Keratinocyte (primary cell): ENCODE measurements around the gene TMEM45B. TPM values are rescaled to one million over a fixed set of nuclear protein-coding genes. Genes with fewer than 3 reads are reported as not detected.
A peak's percentile ranks its signal among the peaks of the same experiment; 100 is the strongest.
"Not testable (repeated sequence)": the region's sequence is repeated elsewhere in the genome, so short reads cannot be mapped to it uniquely, and the experiment has no call there.

ENCODE experiments used
- DNase-seq: peaks from one replicate; pipeline ENCODE4 v3.0.0-alpha.2; 2011; ENCODE audit warnings: low read depth, missing footprints, low spot score
- FAIRE-seq: peaks from 2 replicates; lab custom pipeline; 2011; peaks lifted over from hg19 to GRCh38; lab: Jason Lieb, UNC
- H2AFZ ChIP-seq: 2 replicates; pipeline ENCODE4 v1.6.0; 2012; ENCODE audit warnings: low read length, control low read depth, inconsistent platforms; ENCODE audit not compliant: control insufficient read depth
- H3K27ac ChIP-seq: 2 replicates; pipeline ENCODE4 v1.5.1; 2011; ENCODE audit warnings: low read length; ENCODE audit not compliant: control insufficient read depth, insufficient read depth
- H3K27me3 ChIP-seq: 3 replicates; pipeline ENCODE4 v1.6.0; 2011; ENCODE audit warnings: low read length; ENCODE audit not compliant: control insufficient read depth, insufficient read depth; ENCODE audit errors: extremely low read depth
- H3K36me3 ChIP-seq, 2 experiments: 2 replicates in 1 of 2; 3 replicates in 1 of 2; pipeline ENCODE4 v1.5.1; 2011; ENCODE audit warnings: low read length in 2 of 2, mild to moderate bottlenecking in 1 of 2; ENCODE audit not compliant: control insufficient read depth in 2 of 2, insufficient read depth in 2 of 2; ENCODE audit errors: extremely low read depth in 1 of 2
- H3K4me1 ChIP-seq: 3 replicates; pipeline ENCODE4 v1.5.1; 2011; ENCODE audit warnings: low read length; ENCODE audit not compliant: control insufficient read depth, insufficient read depth; ENCODE audit errors: extremely low read depth
- H3K4me2 ChIP-seq: 3 replicates; pipeline ENCODE4 v1.6.0; 2011; ENCODE audit warnings: low read depth, low read length; ENCODE audit not compliant: control insufficient read depth, insufficient read depth; ENCODE audit errors: extremely low read depth
- H3K4me3 ChIP-seq, 3 experiments: fragments of 200-600 bp in 1 of 3; sonication (generic) in 1 of 3; 2 replicates in 2 of 3; 3 replicates in 1 of 3; pipeline ENCODE4 v1.5.1; 2011 to 2016; ENCODE audit warnings: low read length in 3 of 3, mild to moderate bottlenecking in 3 of 3, control low read depth in 2 of 3, inconsistent platforms in 1 of 3, low read depth in 1 of 3, mixed read lengths in 1 of 3, mixed run types in 1 of 3, moderate library complexity in 1 of 3; ENCODE audit not compliant: control insufficient read depth in 2 of 3, insufficient read depth in 2 of 3; ENCODE audit errors: extremely low read depth in 1 of 3
- H3K79me2 ChIP-seq: 2 replicates; pipeline ENCODE4 v1.6.0; 2012; ENCODE audit warnings: low read length; ENCODE audit not compliant: control insufficient read depth, insufficient read depth
- H3K9ac ChIP-seq: 3 replicates; pipeline ENCODE4 v1.6.0; 2011; ENCODE audit warnings: low read length; ENCODE audit not compliant: control insufficient read depth, insufficient read depth; ENCODE audit errors: extremely low read depth
- H3K9me1 ChIP-seq: 3 replicates; pipeline ENCODE4 v1.6.0; 2011; ENCODE audit warnings: low read length; ENCODE audit not compliant: control insufficient read depth, insufficient read depth; ENCODE audit errors: extremely low read depth
- H3K9me3 ChIP-seq: 2 replicates; pipeline ENCODE4 v1.5.1; 2012; ENCODE audit warnings: low read depth, low read length; ENCODE audit not compliant: control insufficient read depth
- H4K20me1 ChIP-seq: 3 replicates; pipeline ENCODE4 v1.6.0; 2011; ENCODE audit warnings: low read length; ENCODE audit not compliant: control insufficient read depth, insufficient read depth; ENCODE audit errors: extremely low read depth
- EZH2 ChIP-seq: IDR thresholded peaks from one replicate; pipeline ENCODE4 v1.6.1; 2012; ENCODE audit warnings: inconsistent platforms, mild to moderate bottlenecking, low read length, moderate library complexity
- dilution Hi-C: fragments of 300-500 bp; cut with MboI; formaldehyde crosslinking; loops from one replicate; pipeline ENCODE4 v1.7.0; 2020; ENCODE audit warnings: low sequenced_read_pairs; ENCODE audit not compliant: extremely low pct_ligation_motif_present
- polyA plus RNA-seq, 5 experiments: library from polyadenylated mRNA; depleted of rRNA in 3 of 5; stranded (reverse) in 3 of 5; stranded (forward) in 1 of 5; unstranded in 1 of 5; fragments of >200 nt; gene quantifications; 1 replicate in 1 of 5; 2 replicates in 3 of 5; 3 replicates in 1 of 5; pipeline versions ENCODE4 v1.2.1 to v1.2.3, GENCODE V29; 2011 to 2012; ENCODE audit warnings: missing spikeins in 2 of 5, low read depth in 1 of 5, low replicate concordance in 1 of 5
- TF ChIP-seq, protein P1 (sequence below), 3 experiments: IDR thresholded peaks in 1 of 3; conservative IDR thresholded peaks in 1 of 3; optimal IDR thresholded peaks in 1 of 3; 2 replicates in 2 of 3; 3 replicates in 1 of 3; pipeline versions ENCODE3 to v1.5.1; 2011; ENCODE audit warnings: low read length in 3 of 3, mild to moderate bottlenecking in 3 of 3, moderate library complexity in 2 of 3, control low read depth in 1 of 3, inconsistent platforms in 1 of 3; ENCODE audit not compliant: insufficient read depth in 2 of 3; ENCODE audit errors: extremely low read depth in 1 of 3

The TMEM45B gene
- polyA plus RNA-seq, 1 donor (not counting 4 experiments of a cell fraction or from before 2014, with no cell fraction given), result 2.6 TPM

DNA sequence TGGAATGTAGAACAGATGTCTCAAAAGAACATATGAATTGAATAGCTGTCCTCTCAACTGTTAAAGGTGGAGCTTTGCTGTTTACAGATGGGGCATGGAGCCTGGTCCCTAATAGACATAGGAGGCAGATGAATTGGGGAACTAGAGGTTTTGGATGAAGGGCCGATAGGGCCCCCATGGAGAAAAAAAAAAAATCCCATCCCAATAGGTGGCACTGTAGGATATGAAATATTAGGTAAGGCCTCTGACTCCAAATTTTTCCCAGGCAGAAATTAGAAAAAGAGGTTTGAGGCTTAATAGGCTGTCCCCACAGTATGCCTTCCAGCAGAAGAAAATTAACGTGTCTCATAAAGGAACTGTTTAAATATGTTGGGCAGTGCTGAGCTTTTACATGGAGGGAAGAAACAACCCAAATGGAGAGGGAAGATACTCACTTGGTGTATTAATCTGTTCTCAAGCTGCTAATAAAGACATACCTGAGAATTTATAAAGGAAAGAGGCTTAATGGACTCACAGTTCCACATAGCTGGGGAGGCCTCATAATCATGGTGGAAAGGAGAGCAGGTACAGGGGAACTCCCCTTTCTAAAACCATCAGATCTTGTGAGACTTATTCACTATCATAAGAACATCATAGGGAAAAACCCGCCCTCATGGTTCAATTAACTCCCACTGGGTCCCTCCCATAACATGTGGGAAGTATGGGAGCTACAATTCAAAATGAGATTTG, 30.1 kb upstream of the TMEM45B start:
- Histone ChIP-seq H3K9me3 (no peaks in the 10 kb centered on the region), H3K4me2 (no peak overlapping the region), H2AFZ (no peak overlapping the region), H3K4me3 (no peak overlapping the region), H3K27ac (no peak overlapping the region), H3K4me1 (peaks cover 9% of the 10 kb centered on the region), H3K79me2 (no peaks in the 10 kb centered on the region), H3K9me1 (no peaks in the 10 kb centered on the region), H3K36me3 (no peaks in the 10 kb centered on the region), H4K20me1 (no peaks in the 10 kb centered on the region), H3K27me3 (no peaks in the 10 kb centered on the region), H3K9ac (peak overlapping the region; percentile 15)
- FAIRE-seq, result peak; percentile 55
- TF ChIP-seq EZH2, result no peak
- TF ChIP-seq, protein P1, sequence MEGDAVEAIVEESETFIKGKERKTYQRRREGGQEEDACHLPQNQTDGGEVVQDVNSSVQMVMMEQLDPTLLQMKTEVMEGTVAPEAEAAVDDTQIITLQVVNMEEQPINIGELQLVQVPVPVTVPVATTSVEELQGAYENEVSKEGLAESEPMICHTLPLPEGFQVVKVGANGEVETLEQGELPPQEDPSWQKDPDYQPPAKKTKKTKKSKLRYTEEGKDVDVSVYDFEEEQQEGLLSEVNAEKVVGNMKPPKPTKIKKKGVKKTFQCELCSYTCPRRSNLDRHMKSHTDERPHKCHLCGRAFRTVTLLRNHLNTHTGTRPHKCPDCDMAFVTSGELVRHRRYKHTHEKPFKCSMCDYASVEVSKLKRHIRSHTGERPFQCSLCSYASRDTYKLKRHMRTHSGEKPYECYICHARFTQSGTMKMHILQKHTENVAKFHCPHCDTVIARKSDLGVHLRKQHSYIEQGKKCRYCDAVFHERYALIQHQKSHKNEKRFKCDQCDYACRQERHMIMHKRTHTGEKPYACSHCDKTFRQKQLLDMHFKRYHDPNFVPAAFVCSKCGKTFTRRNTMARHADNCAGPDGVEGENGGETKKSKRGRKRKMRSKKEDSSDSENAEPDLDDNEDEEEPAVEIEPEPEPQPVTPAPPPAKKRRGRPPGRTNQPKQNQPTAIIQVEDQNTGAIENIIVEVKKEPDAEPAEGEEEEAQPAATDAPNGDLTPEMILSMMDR (optimal IDR thresholded peaks at IDR 0.05 in 1 of 3, IDR thresholded peaks at IDR 0.05 in 1 of 3, conservative IDR thresholded peaks at IDR 0.05 in 1 of 3; ENCODE audit: extremely low read depth in 1 of 3, insufficient read depth in 2 of 3, low read length in 3 of 3), result peak; percentile 24 to 57 (median 49)
- dilution Hi-C loops, result no loop called here
- DNase-seq, result no peak

DNA sequence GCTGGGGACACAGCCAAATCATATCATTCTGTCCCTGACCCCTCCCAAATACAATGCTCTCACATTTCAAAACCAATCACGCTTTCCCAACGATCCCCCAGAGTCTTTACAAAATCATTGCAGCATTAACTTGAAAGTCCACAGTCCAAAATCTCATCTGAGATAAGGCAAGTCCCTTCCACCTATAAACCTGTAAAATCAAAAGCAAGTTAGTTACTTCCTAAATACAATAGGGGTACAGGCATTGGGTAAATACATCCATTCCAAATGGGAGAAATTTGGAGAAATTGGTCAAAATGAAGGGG, 29.6 kb upstream of the TMEM45B start:
- dilution Hi-C loops, H3K9me1 ChIP-seq, H3K4me3 ChIP-seq, H2AFZ ChIP-seq, H3K9ac ChIP-seq, H3K4me1 ChIP-seq, H3K79me2 ChIP-seq, H3K27ac ChIP-seq, H4K20me1 ChIP-seq, H3K27me3 ChIP-seq, H3K4me2 ChIP-seq, DNase-seq, FAIRE-seq, H3K36me3 ChIP-seq, H3K9me3 ChIP-seq: not testable (repeated sequence)
